Measurements from ENCODE around the gene TMEM131.

The TMEM131 gene

DNA sequence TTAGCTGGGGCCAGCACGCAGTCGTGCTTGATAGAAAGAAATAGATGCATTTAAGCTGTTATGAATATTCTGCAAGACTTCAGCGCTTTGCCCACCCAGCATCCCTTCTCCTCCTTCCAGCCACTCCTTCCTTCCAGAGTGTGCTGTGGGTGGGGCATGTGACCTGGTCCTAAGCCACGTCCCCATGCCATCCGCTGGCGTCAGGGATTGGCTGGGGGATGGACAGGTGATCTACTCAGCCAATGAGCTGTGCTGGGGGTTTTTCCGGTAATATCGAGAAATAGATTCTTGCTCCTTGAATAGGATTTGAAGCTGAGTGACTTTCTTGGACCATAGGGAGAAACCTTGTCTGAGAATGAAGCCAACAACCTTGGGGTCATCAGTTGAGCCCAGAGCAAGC lies 287.1 kb downstream of the TMEM131 start:
- H3K27ac Mint-ChIP-seq: no peak overlapping the region
- H3K9me3 Mint-ChIP-seq: no peaks in the 10 kb centered on the region
- H3K27me3 Mint-ChIP-seq (ENCODE audit: low read depth, poor library complexity): peaks cover 8% of the 10 kb centered on the region
- DNase-seq: no peak
- H3K4me1 Mint-ChIP-seq: peaks cover 25% of the 10 kb centered on the region
- no peak overlapping the region for H3K4me3 Mint-ChIP-seq
- TF ChIP-seq, protein P1, sequence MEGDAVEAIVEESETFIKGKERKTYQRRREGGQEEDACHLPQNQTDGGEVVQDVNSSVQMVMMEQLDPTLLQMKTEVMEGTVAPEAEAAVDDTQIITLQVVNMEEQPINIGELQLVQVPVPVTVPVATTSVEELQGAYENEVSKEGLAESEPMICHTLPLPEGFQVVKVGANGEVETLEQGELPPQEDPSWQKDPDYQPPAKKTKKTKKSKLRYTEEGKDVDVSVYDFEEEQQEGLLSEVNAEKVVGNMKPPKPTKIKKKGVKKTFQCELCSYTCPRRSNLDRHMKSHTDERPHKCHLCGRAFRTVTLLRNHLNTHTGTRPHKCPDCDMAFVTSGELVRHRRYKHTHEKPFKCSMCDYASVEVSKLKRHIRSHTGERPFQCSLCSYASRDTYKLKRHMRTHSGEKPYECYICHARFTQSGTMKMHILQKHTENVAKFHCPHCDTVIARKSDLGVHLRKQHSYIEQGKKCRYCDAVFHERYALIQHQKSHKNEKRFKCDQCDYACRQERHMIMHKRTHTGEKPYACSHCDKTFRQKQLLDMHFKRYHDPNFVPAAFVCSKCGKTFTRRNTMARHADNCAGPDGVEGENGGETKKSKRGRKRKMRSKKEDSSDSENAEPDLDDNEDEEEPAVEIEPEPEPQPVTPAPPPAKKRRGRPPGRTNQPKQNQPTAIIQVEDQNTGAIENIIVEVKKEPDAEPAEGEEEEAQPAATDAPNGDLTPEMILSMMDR (IDR thresholded peaks at IDR 0.05): no peak
- no peaks in the 10 kb centered on the region for H3K36me3 Mint-ChIP-seq (ENCODE audit: low read depth)

DNA sequence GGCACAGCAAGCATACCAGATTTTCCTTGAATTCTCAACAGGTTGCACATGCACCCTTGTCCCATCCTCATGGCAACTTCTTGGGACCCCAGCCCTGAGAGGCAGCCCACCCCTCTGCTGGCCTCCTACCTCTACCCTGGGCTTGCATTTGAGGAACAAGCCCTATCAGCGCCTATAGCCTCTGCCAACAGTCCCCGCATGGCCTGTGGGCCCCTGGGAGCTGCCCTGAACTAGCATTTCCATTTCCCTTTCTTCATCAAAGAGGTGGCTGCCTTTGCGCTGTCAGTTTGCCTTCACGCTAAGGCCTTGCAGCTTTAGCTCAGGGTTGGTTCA lies 287.7 kb downstream of the TMEM131 start:
- TF ChIP-seq, protein P1 (IDR thresholded peaks at IDR 0.05): no peak
- Mint-ChIP-seq H3K36me3 (ENCODE audit: low read depth) (no peaks in the 10 kb centered on the region), H3K4me3 (no peak overlapping the region), H3K4me1 (peaks cover 22% of the 10 kb centered on the region), H3K27me3 (ENCODE audit: low read depth, poor library complexity) (peaks cover 8% of the 10 kb centered on the region), H3K27ac (peak overlapping the region; percentile 29), H3K9me3 (no peaks in the 10 kb centered on the region)
- DNase-seq: no peak

DNA sequence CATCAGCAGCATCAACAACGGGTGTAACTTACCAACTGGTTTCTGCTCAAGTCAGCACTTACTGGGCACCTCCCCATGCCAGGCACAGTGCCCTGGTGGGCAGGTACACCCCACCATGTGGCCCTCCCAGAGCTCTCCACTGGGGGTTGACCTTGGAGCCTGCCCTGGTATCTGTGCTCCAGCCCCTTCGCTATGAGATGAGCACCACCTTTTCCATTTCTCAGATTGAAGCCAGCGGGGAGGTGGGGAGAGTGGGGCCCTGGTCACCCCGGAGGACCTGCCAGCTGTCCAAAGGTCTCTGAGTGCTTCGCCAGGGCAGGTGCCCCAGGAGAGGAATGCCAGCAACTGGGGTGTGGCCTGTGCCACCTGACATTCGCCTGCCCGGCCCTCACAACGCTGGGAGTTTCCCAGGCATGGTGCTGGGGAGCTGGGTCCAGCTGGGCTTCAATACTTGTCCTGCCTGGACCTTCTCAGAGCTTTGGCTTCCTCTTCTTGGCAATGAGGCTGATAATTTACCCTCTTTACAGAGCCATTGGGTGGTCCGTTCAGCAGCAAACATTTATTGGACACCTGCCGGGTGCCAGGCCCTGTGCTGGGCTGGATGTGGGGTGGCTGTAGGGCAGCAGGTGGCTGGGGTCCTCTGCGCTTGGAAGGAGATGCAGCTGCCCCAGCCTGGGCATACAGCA lies 288.2 kb downstream of the TMEM131 start:
- Mint-ChIP-seq H3K27ac (no peak overlapping the region), H3K4me3 (no peak overlapping the region), H3K27me3 (ENCODE audit: low read depth, poor library complexity) (peaks cover 8% of the 10 kb centered on the region), H3K4me1 (peaks cover 25% of the 10 kb centered on the region), H3K9me3 (no peaks in the 10 kb centered on the region), H3K36me3 (ENCODE audit: low read depth) (no peaks in the 10 kb centered on the region)
- no peak for DNase-seq
- TF ChIP-seq, protein P1 (IDR thresholded peaks at IDR 0.05): no peak

DNA sequence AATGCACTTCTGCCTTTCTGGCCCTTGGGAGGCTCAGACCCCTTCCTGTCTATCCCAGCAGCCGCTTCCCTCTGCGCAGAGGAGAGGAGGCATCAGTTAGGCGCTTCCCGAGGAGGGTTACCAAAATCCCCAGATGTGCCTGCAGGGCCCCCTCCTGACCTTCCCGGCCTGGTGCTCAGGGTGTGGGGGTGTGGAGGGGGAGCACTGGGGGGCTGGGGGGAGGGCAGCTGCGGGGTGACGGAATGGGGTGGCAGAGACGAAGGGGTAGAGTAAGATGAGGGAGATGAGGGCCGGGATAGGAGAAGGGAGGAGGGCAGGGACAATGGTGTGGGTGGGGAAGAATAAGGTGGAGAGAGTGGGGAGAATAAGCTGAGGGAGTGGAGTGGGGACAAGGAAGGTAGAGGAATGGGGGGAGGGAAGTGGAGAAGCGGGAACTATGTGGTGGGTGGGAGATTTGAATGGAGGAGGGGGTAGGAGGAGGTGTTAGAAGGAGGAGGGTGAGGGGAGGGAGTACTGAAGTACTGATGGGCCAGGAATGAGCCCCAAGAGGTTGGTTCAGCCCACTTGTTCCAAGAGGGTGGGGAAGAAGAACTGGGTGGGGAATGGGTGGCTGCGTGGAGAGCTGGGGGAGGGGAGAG lies 288.9 kb downstream of the TMEM131 start:
- Mint-ChIP-seq H3K27me3 (ENCODE audit: low read depth, poor library complexity) (peaks cover 8% of the 10 kb centered on the region), H3K4me3 (no peak overlapping the region), H3K36me3 (ENCODE audit: low read depth) (no peaks in the 10 kb centered on the region), H3K27ac (no peak overlapping the region), H3K4me1 (peaks cover 21% of the 10 kb centered on the region), H3K9me3 (no peaks in the 10 kb centered on the region)
- no peak for DNase-seq
- TF ChIP-seq, protein P1 (IDR thresholded peaks at IDR 0.05): no peak

Measured in nephron progenitor cell (in vitro differentiated cells).